ENCODE data around the gene FASLG.

FASLG gene

GRCh38 chr1:172647110-172647564 is 11.8 kb upstream of the FASLG start:
- no peak for DNase-seq (ENCODE audit: low spot score)

- no peak for DNase-seq (ENCODE audit: low spot score)
These were observed 10.9 kb upstream of the FASLG start for GRCh38 chr1:172647987-172648386.

- no peak for DNase-seq (ENCODE audit: low spot score)
These were observed 8.3 kb upstream of the FASLG start for GRCh38 chr1:172650474-172651193.

GRCh38 chr1:172653015-172653709 is 5.7 kb upstream of the FASLG start:
- DNase-seq (ENCODE audit: low spot score), result no peak

GRCh38 chr1:172654535-172654934 is 4.4 kb upstream of the FASLG start:
- DNase-seq (ENCODE audit: low spot score), result no peak

GRCh38 chr1:172656576-172656975 is 2.3 kb upstream of the FASLG start:
- no peak for DNase-seq (ENCODE audit: low spot score)

GRCh38 chr1:172657586-172657985 is 1.3 kb upstream of the FASLG start:
- DNase-seq (ENCODE audit: low spot score), result no peak

- no peak for DNase-seq (ENCODE audit: low spot score)
These were observed 2.2 kb downstream of the FASLG start for GRCh38 chr1:172661107-172661506.

GRCh38 chr1:172662464-172663109 is 3.7 kb downstream of the FASLG start:
- no peak for DNase-seq (ENCODE audit: low spot score)

- DNase-seq (ENCODE audit: low spot score), result no peak
These were observed 4.8 kb downstream of the FASLG start for GRCh38 chr1:172663732-172664131.

GRCh38 chr1:172668097-172668496 is 9.2 kb downstream of the FASLG start:
- no peak for DNase-seq (ENCODE audit: low spot score)

GRCh38 chr1:172669011-172669410 is 10.1 kb downstream of the FASLG start:
- DNase-seq (ENCODE audit: low spot score), result no peak

GRCh38 chr1:172670316-172670715 is 11.4 kb downstream of the FASLG start:
- no peak for DNase-seq (ENCODE audit: low spot score)

- DNase-seq (ENCODE audit: low spot score), result no peak
These were observed 11.9 kb downstream of the FASLG start for GRCh38 chr1:172670791-172671190.

GRCh38 chr1:172671591-172671990 is 12.7 kb downstream of the FASLG start:
- DNase-seq (ENCODE audit: low spot score), result no peak

GRCh38 chr1:172672720-172673119 is 13.8 kb downstream of the FASLG start:
- no peak for DNase-seq (ENCODE audit: low spot score)

- DNase-seq (ENCODE audit: low spot score), result no peak
These were observed 14.9 kb downstream of the FASLG start for GRCh38 chr1:172673761-172674160.

GRCh38 chr1:172674831-172675613 is 16.1 kb downstream of the FASLG start:
- DNase-seq (ENCODE audit: low spot score), result no peak

- no peak for DNase-seq (ENCODE audit: low spot score)
These were observed 20.3 kb downstream of the FASLG start for GRCh38 chr1:172679000-172679772.

- DNase-seq (ENCODE audit: low spot score), result no peak
These were observed 21.3 kb downstream of the FASLG start for GRCh38 chr1:172680244-172680643.

- DNase-seq (ENCODE audit: low spot score), result no peak
These were observed 21.9 kb downstream of the FASLG start for GRCh38 chr1:172680733-172681275.

Data from HuH-7.5 (cell line).